ENCODE data around the gene GJD3. TPM values are rescaled to one million over a fixed set of nuclear protein-coding genes. Genes with fewer than 3 reads are reported as not detected.

The GJD3 gene
- total and polyA plus RNA-seq, 12 donors = 0.65 to 6.2 (median 1.6) TPM

GRCh38 chr17:40326832-40327199 lies 37.7 kb downstream of the GJD3 start:
- DNase-seq (peak in 1 of 2 donors; percentile 43), ATAC-seq (no peak)
- WGBS, 2 donors = 39 to 74% methylated on average over 1 of the region's 1 CpG
- Histone ChIP-seq H3K4me3 (peak overlapping the region in 1 of 10 donors; percentile 34), H3K9me3 (no peaks in the 10 kb centered on the region), H3K27me3 (no peaks in the 10 kb centered on the region), H3K36me3 (peaks cover 0 to 14% (median 0%) of the 10 kb centered on the region in 9 donors), H3K4me1 (peaks cover 74 to 100% (median 99%) of the 10 kb centered on the region in 9 donors), H3K27ac (peak overlapping the region in 9 of 10 donors; percentile 59 to 98 (median 96))
- intact Hi-C loops (cut with DNase I) = no loop called here
- TF ChIP-seq CTCF (IDR thresholded peaks at IDR 0.05) = no peak

DNA sequence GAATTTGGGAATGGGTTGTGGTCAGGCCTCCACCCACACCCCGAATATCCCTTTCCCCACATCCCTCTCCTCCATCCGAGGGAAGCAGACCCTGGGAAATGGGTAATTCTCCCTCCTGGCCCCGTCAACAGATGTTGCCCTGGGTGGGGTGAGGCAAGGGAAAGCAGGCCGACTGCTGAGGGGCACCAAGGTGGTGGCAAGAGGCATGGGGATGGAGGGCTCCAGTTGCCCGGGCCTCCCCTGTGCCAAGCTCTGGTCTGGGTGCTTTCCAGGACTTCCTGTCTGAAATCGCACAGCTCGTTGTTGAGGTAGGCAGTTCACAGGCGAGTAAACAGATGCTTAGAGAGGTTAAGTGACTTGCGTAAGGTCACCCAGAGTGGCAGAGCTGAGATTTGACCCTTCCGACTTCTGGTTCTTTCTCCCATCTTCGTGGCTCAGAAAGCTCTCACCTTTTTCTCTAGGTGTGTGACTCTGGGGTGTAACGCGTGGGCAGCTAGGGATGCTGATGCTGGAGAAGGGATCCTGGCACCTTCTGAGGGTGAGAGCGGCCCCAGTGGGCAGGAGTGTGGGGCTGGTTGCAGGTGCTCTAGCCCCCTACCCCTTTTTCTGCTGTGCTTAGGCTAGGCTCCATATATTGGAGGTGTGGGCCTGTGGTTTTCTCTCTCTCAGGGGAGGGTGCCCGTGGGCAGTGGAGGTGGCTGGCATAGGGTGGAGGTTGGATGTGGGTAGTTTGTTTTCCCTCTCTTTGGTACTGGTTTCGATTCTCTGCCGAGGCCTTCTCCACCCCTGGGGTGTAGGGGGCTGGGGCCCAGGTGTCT lies 38.3 kb downstream of the GJD3 start:
- Histone ChIP-seq H3K9me3 (no peaks in the 10 kb centered on the region), H3K36me3 (peaks cover 0 to 8% (median 0%) of the 10 kb centered on the region in 9 donors), H3K27me3 (no peaks in the 10 kb centered on the region), H3K4me1 (peaks cover 73 to 100% (median 99%) of the 10 kb centered on the region in 9 donors), H3K4me3 (peak overlapping the region in 1 of 10 donors; percentile 34), H3K27ac (peak overlapping the region in 9 of 10 donors; percentile 59 to 98 (median 96))
- no peak for ATAC-seq
- peak in 1 of 2 donors; percentile 31 for DNase-seq
- intact Hi-C loops (cut with DNase I) = no loop called here
- WGBS, 2 donors = 63 to 70% methylated on average over 17 of the region's 17 CpGs
- no peak for TF ChIP-seq CTCF (IDR thresholded peaks at IDR 0.05)

GRCh38 chr17:40325156-40326013 lies 39.2 kb downstream of the GJD3 start:
- Histone ChIP-seq H3K9me3 (no peaks in the 10 kb centered on the region), H3K36me3 (no peaks in the 10 kb centered on the region), H3K27ac (peak overlapping the region in 9 of 10 donors; percentile 59 to 98 (median 97)), H3K4me3 (peak overlapping the region in 1 of 10 donors; percentile 34), H3K27me3 (no peaks in the 10 kb centered on the region), H3K4me1 (peaks cover 70 to 100% (median 99%) of the 10 kb centered on the region in 9 donors)
- intact Hi-C loops (cut with DNase I) = loop anchor here in 1 of 10 donors (1.0 kb wide), 1 partner anchor 14 kb away; no protein-coding TSS in a partner anchor
- DNase-seq = no peak
- no peak for TF ChIP-seq CTCF (IDR thresholded peaks at IDR 0.05)
- 80 to 81% methylated on average over 13 of the region's 13 CpGs for WGBS, 2 donors
- no peak for ATAC-seq
